ENCODE measurements around the gene SEC24C. TPM values are rescaled to one million over a fixed set of nuclear protein-coding genes. Genes with fewer than 3 reads are reported as not detected.
"Not testable (repeated sequence)": the region's sequence is repeated elsewhere in the genome, so short reads cannot be mapped to it uniquely, and the experiment has no call there.

Gene SEC24C
- total RNA-seq (2014; rRNA removed; shearing (Covaris generic)) = 61.3 and 66.4 TPM in 2 replicates
- 58.5 and 70.7 TPM in 2 replicates for polyA plus RNA-seq (2015; cell fraction: cytosol; rRNA removed)
- polyA plus RNA-seq (2015; cell fraction: nucleus; rRNA removed) = 77.2 and 98.1 TPM in 2 replicates

GRCh38 chr10:73743905-73744663 is at the start of gene SEC24C:
Gene SEC24C, plus strand, starts transcription at chr10:73744372. Its CDS starts 2,461 bp downstream, at chr10:73746833.
- in situ Hi-C loops (cut with HindIII; ENCODE audit: low pct_unique_long_range_greater_than_20kb, low sequenced_read_pairs) = no loop called here
- peak; percentile 93 for DNase-seq (ENCODE audit: low read depth, low spot score)

DNA sequence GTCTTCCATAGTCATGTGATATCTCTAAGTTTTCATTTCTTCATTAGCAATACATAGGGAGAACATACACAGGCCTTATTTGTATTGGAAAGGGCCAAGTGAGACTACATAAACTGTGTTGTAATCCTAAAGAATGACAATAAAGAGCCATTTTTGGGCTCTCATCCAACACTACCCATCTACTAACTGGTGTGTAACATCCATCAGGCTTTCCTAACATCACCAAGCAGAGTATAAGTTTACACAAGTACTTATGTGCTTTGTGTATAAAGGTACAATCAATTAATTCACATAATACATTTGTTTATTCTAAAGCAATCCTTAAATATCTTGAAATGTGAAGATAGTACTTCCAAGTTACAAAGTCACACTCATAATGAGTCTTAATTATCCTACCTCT is 48.9 kb upstream of the SEC24C start:
- in situ Hi-C loops (cut with HindIII; ENCODE audit: low pct_unique_long_range_greater_than_20kb, low sequenced_read_pairs); DNase-seq (ENCODE audit: low read depth, low spot score): not testable (repeated sequence)

DNA sequence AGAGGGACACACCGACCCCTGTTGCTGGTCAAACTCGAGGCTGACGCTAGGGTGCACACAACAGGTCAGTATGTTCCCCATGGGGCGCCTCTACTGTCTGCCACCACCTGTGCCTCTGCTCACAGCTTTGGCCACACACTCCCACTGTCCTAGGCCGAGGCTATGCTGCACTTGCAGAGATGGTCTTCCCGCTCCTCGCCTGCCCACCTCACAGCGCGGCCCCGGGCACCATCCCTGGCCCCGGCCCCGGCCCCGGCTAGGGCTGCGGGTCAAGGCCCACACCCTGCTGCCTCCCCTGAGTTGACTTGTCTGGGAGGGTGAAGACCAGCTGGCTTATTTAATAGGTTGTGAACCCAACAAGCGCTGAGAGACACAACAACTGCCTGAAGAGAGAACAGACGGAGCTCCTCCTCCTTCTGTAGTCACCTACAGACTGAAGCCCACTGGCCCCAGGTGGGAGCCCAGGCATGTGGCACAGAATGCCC is 46.5 kb upstream of the SEC24C start, which contains the start of gene AGAP5:
Gene AGAP5, minus strand, starts transcription at position 435 of the 485 bp plus-strand sequence. Its CDS starts 354 bp downstream, at position 81.
- DNase-seq (ENCODE audit: low read depth, low spot score); in situ Hi-C loops (cut with HindIII; ENCODE audit: low pct_unique_long_range_greater_than_20kb, low sequenced_read_pairs): not testable (repeated sequence)

DNA sequence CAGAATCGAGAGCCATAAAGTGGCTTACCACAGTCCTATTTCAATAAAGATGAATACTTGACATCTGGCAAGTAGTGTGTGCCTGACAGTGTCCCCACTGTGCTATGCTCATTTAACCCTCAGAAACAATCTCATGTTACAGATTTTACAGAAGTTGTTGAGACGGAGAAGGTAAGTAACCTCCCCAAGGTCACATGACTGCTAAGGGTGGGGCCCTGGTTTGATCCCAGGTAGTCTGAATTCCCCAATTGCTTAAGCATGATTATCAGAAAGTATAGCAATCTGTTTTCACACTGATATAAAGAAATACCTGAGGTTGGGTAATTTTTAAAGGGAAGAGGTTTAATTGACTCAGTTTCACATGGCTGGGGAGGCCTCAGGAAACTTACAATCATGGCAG is 45.4 kb upstream of the SEC24C start:
- DNase-seq (ENCODE audit: low read depth, low spot score); in situ Hi-C loops (cut with HindIII; ENCODE audit: low pct_unique_long_range_greater_than_20kb, low sequenced_read_pairs): not testable (repeated sequence)

GRCh38 chr10:73703924-73704323 is 40.2 kb upstream of the SEC24C start:
- DNase-seq (ENCODE audit: low read depth, low spot score); in situ Hi-C loops (cut with HindIII; ENCODE audit: low pct_unique_long_range_greater_than_20kb, low sequenced_read_pairs): not testable (repeated sequence)

GRCh38 chr10:73705506-73706072 is 38.6 kb upstream of the SEC24C start:
- DNase-seq (ENCODE audit: low read depth, low spot score); in situ Hi-C loops (cut with HindIII; ENCODE audit: low pct_unique_long_range_greater_than_20kb, low sequenced_read_pairs): not testable (repeated sequence)

- DNase-seq (ENCODE audit: low read depth, low spot score); in situ Hi-C loops (cut with HindIII; ENCODE audit: low pct_unique_long_range_greater_than_20kb, low sequenced_read_pairs): not testable (repeated sequence)
Observed at GRCh38 chr10:73706488-73706887, 37.7 kb upstream of the SEC24C start.

- DNase-seq (ENCODE audit: low read depth, low spot score); in situ Hi-C loops (cut with HindIII; ENCODE audit: low pct_unique_long_range_greater_than_20kb, low sequenced_read_pairs): not testable (repeated sequence)
Observed at GRCh38 chr10:73707628-73708027, 36.5 kb upstream of the SEC24C start.

DNA sequence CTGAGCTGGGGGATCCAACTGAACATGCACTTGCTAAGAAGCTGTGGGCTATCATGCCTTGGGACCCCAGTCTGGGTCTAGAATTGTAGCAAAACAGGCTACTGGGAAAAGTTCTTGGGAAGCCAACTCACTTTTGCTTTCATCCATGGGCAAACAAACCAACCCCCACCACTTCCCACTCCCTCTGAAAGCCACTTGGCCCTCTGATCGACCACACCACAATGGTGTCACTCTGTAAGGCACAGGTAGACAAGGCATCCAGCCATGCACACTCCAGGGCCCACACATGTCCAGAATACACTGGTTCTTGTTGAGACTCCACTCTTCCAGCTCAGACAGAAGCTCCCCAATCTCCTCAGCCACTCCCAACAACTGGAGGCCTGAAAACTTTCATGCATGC is 36.0 kb upstream of the SEC24C start:
- DNase-seq (ENCODE audit: low read depth, low spot score); in situ Hi-C loops (cut with HindIII; ENCODE audit: low pct_unique_long_range_greater_than_20kb, low sequenced_read_pairs): not testable (repeated sequence)

DNA sequence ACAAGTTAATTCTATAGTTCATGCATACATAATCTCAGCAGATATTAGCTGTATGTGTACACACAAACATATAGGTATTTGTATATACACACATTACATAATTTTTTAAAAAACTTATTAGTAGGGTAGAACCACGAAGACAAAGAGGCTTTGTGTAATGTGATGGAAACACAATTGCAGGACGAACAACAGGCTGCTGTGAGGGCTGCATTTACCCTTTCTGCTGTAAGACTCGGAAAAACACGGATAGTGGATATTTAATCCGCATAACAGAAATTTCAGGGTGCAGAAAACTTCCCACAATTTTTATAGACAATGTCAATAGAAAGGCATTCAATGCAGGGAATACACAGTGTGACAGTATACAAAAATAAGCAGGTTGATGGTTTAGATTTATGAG is 32.5 kb upstream of the SEC24C start:
- in situ Hi-C loops (cut with HindIII; ENCODE audit: low pct_unique_long_range_greater_than_20kb, low sequenced_read_pairs) = not testable (repeated sequence)
- peak; percentile 18 for DNase-seq (ENCODE audit: low read depth, low spot score)

- not testable (repeated sequence) for DNase-seq (ENCODE audit: low read depth, low spot score)
Observed at GRCh38 chr10:73713912-73714311, 30.3 kb upstream of the SEC24C start.

DNA sequence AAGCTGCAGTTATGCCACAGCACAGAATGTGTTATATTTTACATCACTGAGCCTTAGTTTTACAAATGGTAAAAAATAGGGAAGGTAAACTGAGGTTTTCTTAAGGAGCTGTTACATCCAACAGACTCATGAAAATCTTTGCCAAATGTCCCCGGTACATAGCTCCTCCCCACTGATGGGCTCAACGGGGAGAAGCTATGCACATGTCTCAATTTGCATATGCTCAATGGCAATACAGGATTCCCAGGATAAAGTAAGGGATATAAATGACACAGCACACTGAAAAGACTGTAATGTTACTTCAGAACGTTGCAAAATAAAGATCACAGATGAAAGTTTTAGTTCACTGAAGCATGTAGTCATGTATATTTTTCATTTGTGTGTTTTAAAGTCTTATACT is 29.7 kb upstream of the SEC24C start:
- DNase-seq (ENCODE audit: low read depth, low spot score); in situ Hi-C loops (cut with HindIII; ENCODE audit: low pct_unique_long_range_greater_than_20kb, low sequenced_read_pairs): not testable (repeated sequence)

More at GRCh38 chr10:73713912-73714311, 30.3 kb upstream of the SEC24C start:
- in situ Hi-C loops (cut with HindIII; ENCODE audit: low pct_unique_long_range_greater_than_20kb, low sequenced_read_pairs) = not testable (repeated sequence)

DNA sequence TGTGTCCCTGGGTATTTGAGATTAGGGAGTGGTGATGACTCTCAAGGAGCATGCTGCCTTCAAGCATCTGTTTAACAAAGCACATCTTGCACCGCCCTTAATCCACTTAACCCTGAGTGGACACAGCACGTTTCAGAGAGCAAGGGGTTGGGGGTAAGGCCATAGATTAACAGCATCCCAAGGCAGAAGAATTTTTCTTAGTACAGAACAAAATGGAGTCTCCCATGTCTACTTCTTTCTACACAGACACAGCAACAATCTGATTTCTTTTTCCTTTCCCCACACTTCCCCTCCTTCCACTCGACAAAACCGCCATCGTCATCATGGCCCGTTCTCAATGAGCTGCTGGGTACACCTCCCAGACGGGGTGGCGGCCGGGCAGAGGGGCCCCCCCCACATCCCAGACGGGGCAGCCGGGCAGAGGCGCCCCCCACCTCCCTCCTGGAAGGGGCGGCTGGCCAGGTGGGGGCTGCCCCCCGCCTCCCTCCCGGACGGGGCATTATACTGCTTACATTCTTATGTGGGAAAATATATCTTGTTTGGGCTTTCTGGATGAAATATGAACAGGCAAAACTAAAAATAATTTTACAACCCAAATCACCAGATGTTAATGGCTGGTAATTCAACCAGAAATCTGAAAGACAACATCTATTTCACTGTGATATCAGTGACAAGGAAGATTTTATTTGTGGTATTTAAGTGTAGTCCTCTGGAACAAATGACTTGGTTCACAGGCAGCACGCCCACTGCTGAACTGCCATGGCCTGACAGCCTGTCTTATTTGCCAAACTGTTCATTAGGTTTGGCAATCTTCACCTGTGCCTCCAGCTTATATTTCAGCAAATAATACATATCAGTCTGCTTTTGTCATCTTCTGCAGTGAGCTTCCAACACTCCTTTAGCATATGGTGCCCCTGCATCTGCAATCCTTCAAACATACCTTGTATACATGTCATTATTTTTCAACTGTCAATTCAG is 28.7 kb upstream of the SEC24C start:
- in situ Hi-C loops (cut with HindIII; ENCODE audit: low pct_unique_long_range_greater_than_20kb, low sequenced_read_pairs) = not testable (repeated sequence)

DNA sequence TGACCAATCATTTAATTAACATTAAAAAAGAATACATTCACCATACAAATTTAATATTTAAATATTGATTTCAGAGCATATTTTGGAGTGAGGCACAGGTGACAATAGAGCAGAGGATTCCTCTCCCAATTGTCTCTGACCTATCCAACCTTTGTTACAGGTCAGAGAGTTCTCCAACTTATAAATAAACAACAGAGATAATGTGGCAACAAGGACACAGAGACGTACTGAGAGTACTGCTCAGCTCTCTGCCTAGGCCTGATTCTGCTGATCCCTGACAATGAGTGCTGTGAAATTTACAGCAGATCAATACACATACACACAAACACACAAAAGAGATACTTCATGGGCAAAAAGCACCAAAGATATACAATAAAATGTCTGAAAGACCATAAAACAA is 27.9 kb upstream of the SEC24C start:
- in situ Hi-C loops (cut with HindIII; ENCODE audit: low pct_unique_long_range_greater_than_20kb, low sequenced_read_pairs) = no loop called here

More for the DNA sequence above, 28.7 kb upstream of the SEC24C start:
- not testable (repeated sequence) for DNase-seq (ENCODE audit: low read depth, low spot score)

GRCh38 chr10:73717556-73717955 is 26.6 kb upstream of the SEC24C start:
- DNase-seq (ENCODE audit: low read depth, low spot score) = no peak
- in situ Hi-C loops (cut with HindIII; ENCODE audit: low pct_unique_long_range_greater_than_20kb, low sequenced_read_pairs) = no loop called here

More for the DNA sequence above, 27.9 kb upstream of the SEC24C start:
- no peak for DNase-seq (ENCODE audit: low read depth, low spot score)

- DNase-seq (ENCODE audit: low read depth, low spot score); in situ Hi-C loops (cut with HindIII; ENCODE audit: low pct_unique_long_range_greater_than_20kb, low sequenced_read_pairs): not testable (repeated sequence)
Observed at GRCh38 chr10:73720561-73720960, 23.6 kb upstream of the SEC24C start.

DNA sequence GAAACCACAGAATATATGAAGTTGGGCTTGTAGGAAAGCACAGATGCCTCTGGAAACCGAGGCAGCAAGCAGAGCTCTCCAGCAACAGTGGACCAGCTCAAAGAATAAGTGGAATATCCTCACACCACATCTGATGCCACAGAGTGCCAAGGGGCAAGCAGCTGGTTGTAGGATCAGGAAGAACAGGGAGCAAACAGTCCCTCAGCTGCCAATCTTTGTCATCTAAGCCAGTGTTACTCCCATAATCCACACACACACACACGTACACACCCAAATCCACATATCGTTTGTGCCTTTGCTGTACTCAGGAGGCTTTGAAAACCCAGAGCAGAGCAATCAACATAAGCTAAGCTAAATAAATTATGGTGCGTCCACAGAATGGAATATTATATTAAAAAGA is 20.7 kb upstream of the SEC24C start:
- in situ Hi-C loops (cut with HindIII; ENCODE audit: low pct_unique_long_range_greater_than_20kb, low sequenced_read_pairs) = no loop called here
- DNase-seq (ENCODE audit: low read depth, low spot score) = no peak
